Astrocyte of the cerebellum (primary cell): ENCODE data around the gene EIF3L.

Experiments
- DNase-seq: peaks from one replicate; pipeline ENCODE4 v3.0.0-alpha.2; 2011; ENCODE audit warnings: low read depth
- H3K4me3 ChIP-seq: 2 replicates; pipeline ENCODE4 v1.5.1; 2011; ENCODE audit warnings: mild to moderate bottlenecking, low read depth, low read length, moderate library complexity
- in situ Hi-C: cut with HindIII; loops from 2 replicates; pipeline ENCODE4 v1.10.0; 2017; ENCODE audit warnings: low sequenced_read_pairs
- TF ChIP-seq, protein P1 (sequence below): IDR thresholded peaks from 2 replicates; pipeline ENCODE4 v1.5.1; 2012; ENCODE audit warnings: low read length, low read depth, moderate library complexity, mild to moderate bottlenecking; ENCODE audit errors: missing control alignments

The EIF3L gene

GRCh38 chr22:37818409-37819104 lies 30.7 kb upstream of the EIF3L start:
- TF ChIP-seq, protein P1, sequence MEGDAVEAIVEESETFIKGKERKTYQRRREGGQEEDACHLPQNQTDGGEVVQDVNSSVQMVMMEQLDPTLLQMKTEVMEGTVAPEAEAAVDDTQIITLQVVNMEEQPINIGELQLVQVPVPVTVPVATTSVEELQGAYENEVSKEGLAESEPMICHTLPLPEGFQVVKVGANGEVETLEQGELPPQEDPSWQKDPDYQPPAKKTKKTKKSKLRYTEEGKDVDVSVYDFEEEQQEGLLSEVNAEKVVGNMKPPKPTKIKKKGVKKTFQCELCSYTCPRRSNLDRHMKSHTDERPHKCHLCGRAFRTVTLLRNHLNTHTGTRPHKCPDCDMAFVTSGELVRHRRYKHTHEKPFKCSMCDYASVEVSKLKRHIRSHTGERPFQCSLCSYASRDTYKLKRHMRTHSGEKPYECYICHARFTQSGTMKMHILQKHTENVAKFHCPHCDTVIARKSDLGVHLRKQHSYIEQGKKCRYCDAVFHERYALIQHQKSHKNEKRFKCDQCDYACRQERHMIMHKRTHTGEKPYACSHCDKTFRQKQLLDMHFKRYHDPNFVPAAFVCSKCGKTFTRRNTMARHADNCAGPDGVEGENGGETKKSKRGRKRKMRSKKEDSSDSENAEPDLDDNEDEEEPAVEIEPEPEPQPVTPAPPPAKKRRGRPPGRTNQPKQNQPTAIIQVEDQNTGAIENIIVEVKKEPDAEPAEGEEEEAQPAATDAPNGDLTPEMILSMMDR, result no peak
- in situ Hi-C loops, result loop anchor here (5.0 kb wide), 1 partner anchor 44 kb away; no protein-coding TSS in a partner anchor
- H3K4me3 ChIP-seq, result peak overlapping the region; percentile 6
- no peak for DNase-seq

GRCh38 chr22:37819105-37819433 lies 30.1 kb upstream of the EIF3L start:
- H3K4me3 ChIP-seq, result no peak overlapping the region
- in situ Hi-C loops, result loop anchor here (5.0 kb wide), 1 partner anchor 43 kb away; no protein-coding TSS in a partner anchor
- TF ChIP-seq, protein P1, result no peak
- DNase-seq, result no peak

DNA sequence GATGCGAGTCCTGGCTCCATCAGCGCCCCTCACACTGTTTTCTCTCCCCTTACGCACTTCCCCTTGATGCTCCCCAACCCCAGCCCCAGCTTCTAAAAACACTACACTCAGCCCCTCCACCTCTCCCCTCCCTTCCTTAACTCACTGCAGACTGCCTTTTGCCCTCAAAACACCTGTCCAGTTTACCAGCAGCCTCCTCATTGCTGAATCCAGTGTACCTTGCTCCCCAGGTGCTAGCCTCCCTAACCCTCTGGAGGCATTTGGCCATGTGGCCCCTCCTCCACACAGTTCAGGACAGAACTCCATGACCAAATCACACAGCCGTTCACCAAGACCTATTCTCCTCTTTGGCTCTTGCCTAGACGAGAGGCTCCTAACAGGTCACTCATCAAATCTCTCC lies 28.9 kb upstream of the EIF3L start:
- H3K4me3 ChIP-seq, result no peak overlapping the region
- DNase-seq, result no peak
- TF ChIP-seq, protein P1, result no peak
- in situ Hi-C loops, result no loop called here

GRCh38 chr22:37822079-37822833 lies 27.0 kb upstream of the EIF3L start:
- H3K4me3 ChIP-seq, result no peak overlapping the region
- in situ Hi-C loops, result no loop called here
- TF ChIP-seq, protein P1, result no peak
- no peak for DNase-seq

DNA sequence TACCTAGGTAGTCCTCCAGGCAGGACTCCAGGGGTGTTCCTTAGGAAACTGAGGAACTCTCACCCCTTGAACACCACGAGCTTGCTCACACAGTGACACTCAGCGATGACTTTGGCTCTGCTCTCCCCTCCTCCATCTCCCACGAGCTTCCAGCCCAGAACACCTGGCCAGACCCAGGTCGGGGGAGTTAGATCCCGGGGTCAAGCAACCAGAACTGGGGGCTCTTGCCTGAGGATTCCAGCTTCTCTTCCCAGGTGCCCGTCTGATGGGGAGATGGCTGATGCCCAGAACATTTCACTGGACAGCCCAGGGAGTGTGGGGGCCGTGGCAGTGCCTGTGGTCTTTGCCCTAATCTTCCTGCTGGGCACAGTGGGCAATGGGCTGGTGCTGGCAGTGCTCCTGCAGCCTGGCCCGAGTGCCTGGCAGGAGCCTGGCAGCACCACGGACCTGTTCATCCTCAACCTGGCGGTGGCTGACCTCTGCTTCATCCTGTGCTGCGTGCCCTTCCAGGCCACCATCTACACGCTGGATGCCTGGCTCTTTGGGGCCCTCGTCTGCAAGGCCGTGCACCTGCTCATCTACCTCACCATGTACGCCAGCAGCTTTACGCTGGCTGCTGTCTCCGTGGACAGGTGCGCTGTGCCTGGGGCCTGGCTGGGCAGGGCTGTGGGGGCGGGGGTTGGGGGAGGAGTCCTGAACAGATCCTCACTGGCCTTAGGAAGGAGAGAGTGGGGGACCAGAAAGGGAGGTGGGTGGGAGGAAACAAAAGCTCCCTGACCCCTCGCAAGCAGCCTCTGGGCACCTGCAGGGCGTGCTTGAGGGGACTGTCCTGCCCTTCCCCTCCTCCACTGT lies 25.9 kb upstream of the EIF3L start, which contains the start of gene GALR3:
Gene GALR3, plus strand, starts transcription at position 249 of the 852 bp plus-strand sequence. Its CDS starts 25 bp downstream, at position 274.
- DNase-seq, result no peak
- TF ChIP-seq, protein P1, result no peak
- in situ Hi-C loops, result no loop called here
- H3K4me3 ChIP-seq, result no peak within 1 kb of the TSS
